ENCODE measurements around the gene WIPF3.

The WIPF3 gene

GRCh38 chr7:29801929-29802328, 4.4 kb upstream of the WIPF3 start:
- no peak for TF ChIP-seq ZFP30 (CRISPR knock-in tag; IDR thresholded peaks at IDR 0.05)
- ATAC-seq: no peak

DNA sequence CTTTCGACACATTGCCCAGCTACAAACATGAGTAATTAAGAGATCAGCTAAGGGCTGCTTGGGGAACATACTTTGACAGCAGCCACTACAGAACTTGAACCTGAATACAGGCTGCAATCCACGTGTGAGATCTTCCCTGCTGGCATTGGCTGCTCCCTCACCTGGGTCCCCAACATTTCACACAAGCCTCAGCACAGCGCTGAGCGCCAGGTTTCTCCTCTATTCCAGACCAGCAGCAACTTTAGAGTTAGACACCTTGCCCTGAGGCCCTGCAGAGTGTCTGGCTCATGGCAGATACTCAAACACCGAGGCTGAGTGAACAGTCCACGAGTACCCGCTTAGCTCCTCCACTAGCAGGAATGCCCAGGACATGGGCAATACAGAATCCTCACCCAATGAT, 1.3 kb upstream of the WIPF3 start:
- no peak for ATAC-seq
- TF ChIP-seq CSRNP3 (CRISPR knock-in tag; IDR thresholded peaks at IDR 0.05): no peak
- TF ChIP-seq SNAI2 (CRISPR knock-in tag; IDR thresholded peaks at IDR 0.05): no peak
- no peak for TF ChIP-seq ISL1 (CRISPR knock-in tag; IDR thresholded peaks at IDR 0.05)

- ATAC-seq: no peak
- TF ChIP-seq, protein P1, sequence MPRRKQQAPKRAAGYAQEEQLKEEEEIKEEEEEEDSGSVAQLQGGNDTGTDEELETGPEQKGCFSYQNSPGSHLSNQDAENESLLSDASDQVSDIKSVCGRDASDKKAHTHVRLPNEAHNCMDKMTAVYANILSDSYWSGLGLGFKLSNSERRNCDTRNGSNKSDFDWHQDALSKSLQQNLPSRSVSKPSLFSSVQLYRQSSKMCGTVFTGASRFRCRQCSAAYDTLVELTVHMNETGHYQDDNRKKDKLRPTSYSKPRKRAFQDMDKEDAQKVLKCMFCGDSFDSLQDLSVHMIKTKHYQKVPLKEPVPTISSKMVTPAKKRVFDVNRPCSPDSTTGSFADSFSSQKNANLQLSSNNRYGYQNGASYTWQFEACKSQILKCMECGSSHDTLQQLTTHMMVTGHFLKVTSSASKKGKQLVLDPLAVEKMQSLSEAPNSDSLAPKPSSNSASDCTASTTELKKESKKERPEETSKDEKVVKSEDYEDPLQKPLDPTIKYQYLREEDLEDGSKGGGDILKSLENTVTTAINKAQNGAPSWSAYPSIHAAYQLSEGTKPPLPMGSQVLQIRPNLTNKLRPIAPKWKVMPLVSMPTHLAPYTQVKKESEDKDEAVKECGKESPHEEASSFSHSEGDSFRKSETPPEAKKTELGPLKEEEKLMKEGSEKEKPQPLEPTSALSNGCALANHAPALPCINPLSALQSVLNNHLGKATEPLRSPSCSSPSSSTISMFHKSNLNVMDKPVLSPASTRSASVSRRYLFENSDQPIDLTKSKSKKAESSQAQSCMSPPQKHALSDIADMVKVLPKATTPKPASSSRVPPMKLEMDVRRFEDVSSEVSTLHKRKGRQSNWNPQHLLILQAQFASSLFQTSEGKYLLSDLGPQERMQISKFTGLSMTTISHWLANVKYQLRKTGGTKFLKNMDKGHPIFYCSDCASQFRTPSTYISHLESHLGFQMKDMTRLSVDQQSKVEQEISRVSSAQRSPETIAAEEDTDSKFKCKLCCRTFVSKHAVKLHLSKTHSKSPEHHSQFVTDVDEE (CRISPR knock-in tag; IDR thresholded peaks at IDR 0.05): no peak
- TF ChIP-seq OSR1 (CRISPR knock-in tag; IDR thresholded peaks at IDR 0.05) (no peak), PPARA (CRISPR knock-in tag; IDR thresholded peaks at IDR 0.05; ENCODE audit: borderline replicate concordance) (no peak), SNAI2 (CRISPR knock-in tag; IDR thresholded peaks at IDR 0.05) (no peak), RARB (CRISPR knock-in tag; IDR thresholded peaks at IDR 0.05) (no peak), ZFP30 (CRISPR knock-in tag; IDR thresholded peaks at IDR 0.05) (no peak), ZNF70 (CRISPR knock-in tag; IDR thresholded peaks at IDR 0.05) (no peak), ZNF565 (CRISPR knock-in tag; conservative IDR thresholded peaks at IDR 0.05; ENCODE audit: low read depth) (no peak), ESRRG (CRISPR knock-in tag; IDR thresholded peaks at IDR 0.05) (no peak), CREB5 (CRISPR knock-in tag; IDR thresholded peaks at IDR 0.05; ENCODE audit: low read depth) (no peak), ISL1 (CRISPR knock-in tag; IDR thresholded peaks at IDR 0.05) (no peak), ZC3H10 (CRISPR knock-in tag; IDR thresholded peaks at IDR 0.05) (no peak), ARNTL (CRISPR knock-in tag; IDR thresholded peaks at IDR 0.05; ENCODE audit: borderline replicate concordance, low read depth) (no peak), POU6F1 (CRISPR knock-in tag; IDR thresholded peaks at IDR 0.05; ENCODE audit: borderline replicate concordance, low read depth) (no peak)
Observed at GRCh38 chr7:29805886-29806207, 461 bp upstream of the WIPF3 start.

- TF ChIP-seq ISL1 (CRISPR knock-in tag; IDR thresholded peaks at IDR 0.05) (no peak), SNAI2 (CRISPR knock-in tag; IDR thresholded peaks at IDR 0.05) (no peak), OSR1 (CRISPR knock-in tag; IDR thresholded peaks at IDR 0.05) (no peak), ARNTL (CRISPR knock-in tag; IDR thresholded peaks at IDR 0.05; ENCODE audit: borderline replicate concordance, low read depth) (no peak), ZNF8 (CRISPR knock-in tag; IDR thresholded peaks at IDR 0.05) (no peak), PATZ1 (CRISPR knock-in tag; IDR thresholded peaks at IDR 0.05; ENCODE audit: borderline replicate concordance) (no peak), GLIS3 (CRISPR knock-in tag; IDR thresholded peaks at IDR 0.05) (no peak), BACH2 (CRISPR knock-in tag; IDR thresholded peaks at IDR 0.05; ENCODE audit: borderline replicate concordance) (no peak), ZC3H10 (CRISPR knock-in tag; IDR thresholded peaks at IDR 0.05) (no peak), CREB5 (CRISPR knock-in tag; IDR thresholded peaks at IDR 0.05; ENCODE audit: low read depth) (no peak), ZNF565 (CRISPR knock-in tag; conservative IDR thresholded peaks at IDR 0.05; ENCODE audit: low read depth) (no peak)
- 0 out of 3 replicates have a peak, but pooled peaks have one; percentile 11 for ATAC-seq
Observed at GRCh38 chr7:29806995-29807841, 910 bp downstream of the WIPF3 start.

Measured in SK-N-SH treated with all-trans-retinoic acid at 6 μM for 48 hours (cell line).